ENCODE data around the gene VOPP1.

GRCh38 chr7:55567571-55567970 lies 4.7 kb downstream of the VOPP1 start:
- TF ChIP-seq CTCF (IDR thresholded peaks at IDR 0.05) (no peak), POLR2A (IDR thresholded peaks at IDR 0.05) (no peak)
